GM19438 (cell line): ENCODE data around the gene ELFN1.

Experiments used
- ATAC-seq: cut with Tn5 transposase; IDR thresholded peaks from one replicate; pipeline ENCODE4 v1.9.1; 2021; ENCODE audit warnings: low read depth; ENCODE audit not compliant: unreplicated experiment

Gene ELFN1

GRCh38 chr7:1693419-1693990 lies 23.4 kb downstream of the ELFN1 start:
- ATAC-seq: no peak

GRCh38 chr7:1693991-1694524 lies 24.0 kb downstream of the ELFN1 start:
- no peak for ATAC-seq

GRCh38 chr7:1694611-1695511 lies 24.8 kb downstream of the ELFN1 start:
- no peak for ATAC-seq

GRCh38 chr7:1695800-1696454 lies 25.9 kb downstream of the ELFN1 start:
- ATAC-seq: no peak

GRCh38 chr7:1696671-1697498 lies 26.8 kb downstream of the ELFN1 start:
- ATAC-seq: no peak

GRCh38 chr7:1697499-1698125 lies 27.5 kb downstream of the ELFN1 start:
- no peak for ATAC-seq

GRCh38 chr7:1698201-1698600 lies 28.1 kb downstream of the ELFN1 start:
- ATAC-seq: no peak

- ATAC-seq: no peak
Measured at GRCh38 chr7:1698951-1699350, 28.9 kb downstream of the ELFN1 start.

GRCh38 chr7:1700086-1700485 lies 30.0 kb downstream of the ELFN1 start:
- ATAC-seq: no peak

- no peak for ATAC-seq
Measured at GRCh38 chr7:1700536-1701333, 30.7 kb downstream of the ELFN1 start.

GRCh38 chr7:1702652-1703051 lies 32.6 kb downstream of the ELFN1 start:
- no peak for ATAC-seq

- no peak for ATAC-seq
Measured at GRCh38 chr7:1703441-1703840, 33.4 kb downstream of the ELFN1 start.

GRCh38 chr7:1703871-1704810 lies 34.1 kb downstream of the ELFN1 start:
- no peak for ATAC-seq

GRCh38 chr7:1704811-1705738 lies 35.0 kb downstream of the ELFN1 start:
- ATAC-seq: no peak

GRCh38 chr7:1705856-1706255 lies 35.8 kb downstream of the ELFN1 start:
- ATAC-seq: no peak

- no peak for ATAC-seq
Measured at GRCh38 chr7:1706381-1706720, 36.3 kb downstream of the ELFN1 start.
